HG03175 (cell line): ENCODE results near the gene EZH1.

Experiments
- ATAC-seq: cut with Tn5 transposase; IDR thresholded peaks from one replicate; pipeline ENCODE4 v1.9.1; 2021; ENCODE audit warnings: mild to moderate bottlenecking, moderate library complexity; ENCODE audit not compliant: unreplicated experiment

EZH1 gene

GRCh38 chr17:42744806-42745617 is at the start of gene EZH1:
Gene EZH1, minus strand, starts transcription at chr17:42745040. Its CDS starts 16,099 bp downstream, at chr17:42728941.
- peak; percentile 90 for ATAC-seq

DNA sequence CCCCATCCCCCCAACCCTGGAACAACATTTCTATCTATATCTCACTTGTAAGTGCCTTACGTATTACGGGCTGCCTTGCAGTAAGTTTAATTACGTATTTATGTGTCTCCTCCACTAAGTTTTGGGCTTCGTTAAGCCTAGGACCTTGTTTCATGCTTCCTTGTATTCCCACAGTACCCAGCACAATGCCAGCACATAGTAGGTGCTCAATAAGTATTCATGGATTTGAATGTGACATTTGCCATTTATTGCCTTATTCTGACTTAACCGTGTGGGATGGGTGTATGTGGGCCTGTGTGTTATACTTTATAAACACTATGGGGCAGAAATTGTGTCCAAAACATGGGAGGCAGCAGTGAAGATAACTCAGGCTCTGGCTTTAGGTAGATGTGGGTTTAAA is 47.7 kb upstream of the EZH1 start:
- no peak for ATAC-seq

DNA sequence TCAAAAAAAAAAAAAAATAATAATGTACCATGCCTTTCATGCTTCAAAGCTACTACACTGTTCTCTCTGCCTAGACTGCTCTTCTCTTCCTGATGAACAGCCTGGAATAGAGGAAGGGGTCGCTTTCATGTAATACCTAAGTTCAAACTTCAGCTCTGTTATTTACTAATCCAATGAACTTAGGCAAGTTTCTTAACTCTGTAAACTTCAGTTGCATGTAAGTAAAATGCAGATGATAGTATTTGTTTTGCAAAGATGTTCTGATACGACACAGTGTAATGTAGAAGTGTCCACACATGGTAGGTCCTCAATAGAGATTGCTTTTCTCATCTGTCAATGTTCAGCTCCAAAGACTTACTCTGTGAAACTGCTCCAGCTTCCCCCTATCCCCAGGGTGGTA is 47.1 kb upstream of the EZH1 start:
- ATAC-seq: no peak

DNA sequence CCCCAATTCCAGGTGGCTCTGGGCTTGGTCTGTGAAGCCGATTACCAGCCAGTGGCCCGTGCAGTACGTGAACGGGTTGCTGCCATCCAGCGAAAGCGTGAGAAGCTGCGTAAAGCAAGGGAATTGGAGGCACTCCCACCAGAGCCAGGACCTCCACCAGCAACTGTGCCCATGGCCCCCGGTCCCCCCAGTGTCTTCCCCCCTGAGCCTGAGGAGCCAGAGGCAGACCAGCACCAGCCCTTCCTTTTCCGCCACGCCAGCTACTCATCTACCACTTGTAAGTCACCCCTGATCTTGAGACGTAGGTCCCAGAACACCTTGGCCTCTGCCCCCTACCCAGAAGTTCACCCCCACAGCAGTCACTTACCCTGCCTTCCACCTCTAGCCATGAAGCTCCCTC is 42.4 kb upstream of the EZH1 start:
- ATAC-seq: no peak

GRCh38 chr17:42784811-42785592 is 40.2 kb upstream of the EZH1 start:
- ATAC-seq: no peak

DNA sequence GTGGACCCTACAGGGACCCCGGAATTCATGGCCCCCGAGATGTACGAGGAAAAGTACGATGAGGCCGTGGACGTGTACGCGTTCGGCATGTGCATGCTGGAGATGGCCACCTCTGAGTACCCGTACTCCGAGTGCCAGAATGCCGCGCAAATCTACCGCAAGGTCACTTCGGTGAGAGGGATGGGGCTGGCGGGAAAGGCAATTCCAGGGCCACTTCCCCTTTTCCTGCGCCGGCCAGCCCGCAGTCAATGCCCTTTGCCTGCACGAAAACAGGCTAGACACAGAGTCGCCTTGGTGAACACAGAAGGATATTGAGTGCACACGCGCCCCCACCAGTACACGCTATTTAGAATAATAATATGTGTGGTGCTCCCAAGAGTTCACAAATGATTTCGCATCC is 39.6 kb upstream of the EZH1 start:
- ATAC-seq: no peak

DNA sequence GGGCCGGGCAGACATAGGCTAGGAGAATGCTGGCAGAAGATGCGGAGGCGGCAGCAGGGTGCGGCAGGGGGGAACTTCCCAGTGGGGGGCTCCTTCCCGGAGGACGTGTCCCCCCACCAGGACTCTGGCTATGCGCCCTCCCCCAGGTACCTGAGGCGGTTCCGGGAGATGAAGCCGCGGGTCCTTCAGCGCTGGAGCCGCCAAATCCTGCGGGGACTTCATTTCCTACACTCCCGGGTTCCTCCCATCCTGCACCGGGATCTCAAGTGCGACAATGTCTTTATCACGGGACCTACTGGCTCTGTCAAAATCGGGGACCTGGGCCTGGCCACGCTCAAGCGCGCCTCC is 38.9 kb upstream of the EZH1 start:
- no peak for ATAC-seq

DNA sequence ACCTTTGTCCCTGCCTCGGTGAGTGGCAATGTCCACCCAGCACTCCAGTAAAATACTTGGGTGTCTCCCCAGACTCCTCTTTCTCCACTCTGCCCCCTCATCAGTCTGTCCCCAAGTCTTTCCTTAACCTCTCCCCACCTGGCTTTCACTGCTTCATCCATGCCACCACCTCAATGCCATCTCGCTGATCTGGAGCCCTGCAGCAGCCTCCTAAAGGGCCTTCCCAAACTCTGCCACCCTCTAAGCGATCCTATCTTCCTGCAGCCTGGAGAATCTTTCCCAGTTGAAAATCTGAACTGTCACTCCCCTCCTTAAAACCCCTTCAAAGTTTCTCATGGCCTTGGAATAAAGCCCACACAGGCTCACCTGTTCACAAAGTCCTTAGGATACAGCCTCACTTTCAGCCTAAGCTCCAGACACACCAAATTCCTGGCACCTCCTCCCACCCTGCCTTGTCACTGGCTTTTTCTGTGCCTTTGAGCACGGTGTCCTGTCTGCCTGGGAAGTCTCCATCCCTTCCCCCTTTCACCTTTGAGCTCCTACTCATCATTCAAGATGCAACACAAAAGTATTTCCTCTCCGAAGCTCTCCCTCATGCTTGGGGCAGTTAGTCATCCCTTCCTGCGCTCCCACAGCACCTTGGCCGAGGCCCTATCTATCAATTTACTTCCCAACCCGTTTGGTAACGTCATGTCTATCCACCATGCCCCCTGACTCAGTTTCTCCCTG is 38.4 kb upstream of the EZH1 start:
- ATAC-seq: no peak

GRCh38 chr17:42782166-42783061 is 37.6 kb upstream of the EZH1 start:
- ATAC-seq: no peak

- no peak for ATAC-seq
Measured at GRCh38 chr17:42781639-42782165, 36.9 kb upstream of the EZH1 start.

- ATAC-seq: no peak
Measured at GRCh38 chr17:42780851-42781638, 36.2 kb upstream of the EZH1 start.

DNA sequence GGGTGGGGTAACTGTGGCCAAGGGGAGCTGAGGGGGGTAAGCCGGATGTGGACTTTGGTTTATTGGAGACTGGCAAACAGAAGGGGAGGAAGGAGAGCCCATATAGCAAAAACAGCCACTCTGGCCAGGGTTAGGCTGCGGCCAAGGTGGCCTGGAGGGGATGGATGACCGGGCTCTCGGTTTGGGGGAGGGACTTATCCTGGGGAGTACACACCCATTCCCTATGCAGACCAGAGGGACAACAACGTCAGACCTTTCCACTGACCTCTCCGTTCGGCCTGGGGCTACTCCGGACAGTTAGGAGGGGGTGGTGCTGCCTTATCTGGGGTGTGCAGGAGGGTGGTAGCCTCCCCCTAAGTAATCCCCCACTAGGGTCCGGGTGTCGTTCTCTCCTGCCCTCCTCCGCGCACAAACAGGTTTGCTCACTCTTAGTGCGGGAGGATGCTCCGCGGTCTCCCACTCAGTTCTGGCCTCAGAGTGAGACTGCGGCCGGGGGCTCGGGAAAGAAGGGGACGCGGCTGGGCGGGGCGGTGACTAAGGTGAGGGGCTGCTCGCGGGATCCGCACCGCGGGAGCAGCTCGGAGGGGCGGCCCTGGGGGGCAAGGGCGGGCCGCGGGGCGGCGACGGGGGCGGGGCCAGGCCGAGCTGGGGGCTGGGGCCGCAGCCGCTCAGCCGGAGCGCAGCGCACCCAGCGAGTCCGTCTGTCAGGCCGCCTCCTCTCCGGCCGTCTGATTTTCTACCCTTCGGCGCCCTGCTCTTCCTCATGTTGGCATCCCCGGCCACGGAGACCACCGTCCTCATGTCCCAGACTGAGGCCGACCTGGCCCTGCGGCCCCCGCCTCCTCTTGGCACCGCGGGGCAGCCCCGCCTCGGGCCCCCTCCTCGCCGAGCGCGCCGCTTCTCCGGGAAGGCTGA is 35.4 kb upstream of the EZH1 start, which contains the start of gene WNK4:
Gene WNK4 (plus strand): TSS at position 675 of the 915 bp plus-strand sequence. CDS start 89 bp downstream, at position 764.
- no peak for ATAC-seq

- no peak for ATAC-seq
Measured at GRCh38 chr17:42779304-42779935, 34.6 kb upstream of the EZH1 start.

DNA sequence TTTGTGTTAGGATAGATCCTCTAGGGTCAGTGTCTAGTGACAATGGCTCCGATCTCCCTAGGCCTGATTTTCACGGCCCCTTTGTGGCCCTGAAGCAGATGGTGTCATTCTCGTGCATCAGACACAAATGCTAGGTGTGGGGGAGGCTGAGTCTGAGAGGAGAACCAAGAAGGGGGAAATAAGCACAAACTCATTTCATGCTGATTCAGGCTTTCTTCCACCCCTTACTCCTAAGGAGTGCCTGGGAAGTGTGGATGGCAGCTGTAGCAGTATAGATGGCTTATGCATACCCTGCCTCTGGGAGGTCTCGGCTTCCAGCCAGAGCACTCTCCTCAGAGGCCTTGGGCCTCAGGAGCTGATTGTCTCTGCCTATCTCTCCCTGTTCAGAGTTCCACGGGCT is 33.7 kb upstream of the EZH1 start:
- no peak for ATAC-seq

- ATAC-seq: no peak
Measured at GRCh38 chr17:42775534-42776098, 30.8 kb upstream of the EZH1 start.

GRCh38 chr17:42774066-42774745 is 29.4 kb upstream of the EZH1 start:
- no peak for ATAC-seq
